GM13976 (cell line): ENCODE measurements around the gene EGFL8.

Source experiments
- DNase-seq: peaks from one replicate; pipeline ENCODE4 v3.0.0; 2012; ENCODE audit warnings: low spot score
- in situ Hi-C: fragments of 300-500 bp; cut with MboI; formaldehyde crosslinking; loops from one replicate; pipeline ENCODE4 v1.12.0; 2022; ENCODE audit warnings: low sequenced_read_pairs, mixed read lengths, inconsistent platforms; ENCODE audit not compliant: unreplicated experiment
- TF ChIP-seq, protein P1 (sequence below): IDR thresholded peaks from 2 replicates; pipeline ENCODE4 v1.5.1; 2012; ENCODE audit warnings: borderline replicate concordance, mild to moderate bottlenecking; ENCODE audit not compliant: insufficient read depth; ENCODE audit errors: extremely low read depth, missing control alignments, control extremely low read depth

EGFL8 gene

DNA sequence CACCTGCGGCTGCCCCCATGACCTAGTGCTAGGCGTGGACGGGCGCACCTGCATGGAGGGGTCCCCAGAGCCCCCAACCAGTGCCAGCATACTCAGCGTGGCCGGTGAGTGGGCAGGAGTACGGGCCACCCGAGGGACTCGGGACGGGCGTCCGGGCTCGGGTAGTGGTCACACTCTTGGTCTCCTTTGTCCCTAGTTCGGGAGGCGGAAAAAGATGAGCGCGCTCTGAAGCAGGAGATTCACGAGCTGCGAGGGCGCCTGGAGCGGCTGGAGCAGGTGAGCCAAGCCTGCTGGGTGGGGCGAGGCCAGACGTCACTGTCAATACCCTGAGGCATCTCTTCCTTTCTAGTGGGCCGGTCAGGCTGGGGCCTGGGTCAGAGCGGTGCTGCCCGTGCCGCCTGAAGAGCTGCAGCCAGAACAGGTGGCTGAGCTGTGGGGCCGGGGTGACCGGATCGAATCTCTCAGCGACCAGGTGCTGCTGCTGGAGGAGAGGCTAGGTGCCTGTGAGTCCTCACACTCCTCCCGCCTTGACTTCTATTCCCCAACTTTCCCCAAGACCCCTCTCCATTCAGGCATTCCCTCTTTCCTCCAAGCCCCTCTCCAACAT, 2.9 kb downstream of the EGFL8 start:
- in situ Hi-C loops, result no loop called here
- DNase-seq, result no peak
- TF ChIP-seq, protein P1, sequence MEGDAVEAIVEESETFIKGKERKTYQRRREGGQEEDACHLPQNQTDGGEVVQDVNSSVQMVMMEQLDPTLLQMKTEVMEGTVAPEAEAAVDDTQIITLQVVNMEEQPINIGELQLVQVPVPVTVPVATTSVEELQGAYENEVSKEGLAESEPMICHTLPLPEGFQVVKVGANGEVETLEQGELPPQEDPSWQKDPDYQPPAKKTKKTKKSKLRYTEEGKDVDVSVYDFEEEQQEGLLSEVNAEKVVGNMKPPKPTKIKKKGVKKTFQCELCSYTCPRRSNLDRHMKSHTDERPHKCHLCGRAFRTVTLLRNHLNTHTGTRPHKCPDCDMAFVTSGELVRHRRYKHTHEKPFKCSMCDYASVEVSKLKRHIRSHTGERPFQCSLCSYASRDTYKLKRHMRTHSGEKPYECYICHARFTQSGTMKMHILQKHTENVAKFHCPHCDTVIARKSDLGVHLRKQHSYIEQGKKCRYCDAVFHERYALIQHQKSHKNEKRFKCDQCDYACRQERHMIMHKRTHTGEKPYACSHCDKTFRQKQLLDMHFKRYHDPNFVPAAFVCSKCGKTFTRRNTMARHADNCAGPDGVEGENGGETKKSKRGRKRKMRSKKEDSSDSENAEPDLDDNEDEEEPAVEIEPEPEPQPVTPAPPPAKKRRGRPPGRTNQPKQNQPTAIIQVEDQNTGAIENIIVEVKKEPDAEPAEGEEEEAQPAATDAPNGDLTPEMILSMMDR, result no peak

DNA sequence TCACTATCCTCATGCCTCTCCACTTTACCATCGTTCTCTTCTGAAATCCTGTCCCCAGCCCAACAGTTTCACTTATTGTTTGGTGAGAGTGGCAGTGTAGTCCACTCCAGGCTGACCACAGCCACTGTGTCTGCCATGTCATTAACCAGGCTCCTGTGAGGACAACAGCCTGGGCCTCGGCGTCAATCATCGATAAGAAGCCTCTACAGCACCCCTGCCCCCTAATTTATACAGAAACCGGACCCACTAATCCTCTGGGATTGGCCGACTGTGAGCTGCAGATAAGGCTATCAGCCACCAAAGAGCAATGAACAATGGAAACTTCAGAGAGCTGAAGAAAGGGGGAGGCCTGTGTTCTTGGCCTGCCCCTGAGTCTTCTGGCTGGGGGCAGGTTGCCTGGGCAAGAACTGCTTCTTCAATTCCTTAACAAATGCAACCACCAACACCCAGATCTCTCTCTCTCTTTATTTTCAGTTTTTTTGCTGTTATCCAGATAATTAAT, 3.4 kb downstream of the EGFL8 start:
- in situ Hi-C loops, result no loop called here
- TF ChIP-seq, protein P1, result no peak
- no peak for DNase-seq

DNA sequence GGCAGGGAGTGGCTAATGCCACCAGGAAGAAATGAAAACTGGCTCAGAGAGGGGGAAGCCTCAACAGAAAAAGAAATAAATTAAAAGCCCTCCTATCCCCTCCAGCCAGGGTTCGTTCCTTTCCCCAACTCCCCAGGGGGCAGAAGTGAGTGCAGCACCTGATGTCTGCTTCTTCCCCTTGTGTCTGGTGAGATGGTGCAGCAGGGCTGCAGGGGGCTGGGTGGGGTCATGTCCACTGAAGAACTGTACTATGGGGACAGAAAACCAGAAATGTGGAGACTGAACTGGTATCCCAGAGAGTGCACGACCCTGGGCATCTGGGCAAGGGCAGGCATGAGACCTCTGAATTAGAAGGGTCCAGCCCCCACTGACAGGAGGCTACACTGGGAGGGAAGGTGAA, 4.0 kb downstream of the EGFL8 start:
- TF ChIP-seq, protein P1, result no peak
- no peak for DNase-seq
- in situ Hi-C loops, result no loop called here

DNA sequence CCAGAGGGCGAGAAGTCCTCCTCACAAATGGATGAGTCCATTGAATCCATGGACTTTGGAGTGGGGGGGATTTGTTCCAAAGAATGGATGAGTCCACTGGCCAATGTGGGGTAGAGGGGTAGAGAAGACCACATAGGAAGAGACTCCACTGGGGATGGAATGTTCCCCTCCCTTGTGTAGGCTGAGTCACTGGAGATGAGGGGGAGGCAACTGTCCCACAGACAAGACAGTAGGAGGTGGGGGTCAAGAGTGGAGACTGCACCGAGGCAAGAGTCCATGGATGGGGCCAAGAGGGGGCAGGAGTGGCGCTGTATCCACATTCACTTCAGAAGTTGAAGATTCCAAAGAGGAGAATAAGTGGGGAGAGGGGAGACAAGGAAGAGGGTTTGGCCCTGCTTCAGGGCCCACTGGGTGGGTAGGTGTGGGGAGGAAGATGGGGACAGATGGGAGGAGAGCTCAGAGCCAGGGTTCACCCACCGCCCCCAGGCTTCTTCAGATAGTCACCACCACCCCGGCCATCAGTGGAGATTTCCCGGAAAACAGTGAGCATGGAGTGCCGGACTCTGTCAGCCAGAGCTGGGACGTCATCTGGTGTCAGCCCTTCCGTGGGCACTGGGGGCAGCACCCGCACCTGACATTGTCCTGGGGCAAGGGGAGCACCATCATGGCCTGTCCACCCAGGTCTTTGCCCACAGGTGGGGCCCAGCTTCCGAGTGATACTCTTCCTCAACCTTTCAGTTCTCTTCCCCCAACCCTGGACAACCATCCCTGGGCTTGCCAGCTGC, 4.6 kb downstream of the EGFL8 start:
- in situ Hi-C loops, result no loop called here
- no peak for DNase-seq
- TF ChIP-seq, protein P1, result no peak

DNA sequence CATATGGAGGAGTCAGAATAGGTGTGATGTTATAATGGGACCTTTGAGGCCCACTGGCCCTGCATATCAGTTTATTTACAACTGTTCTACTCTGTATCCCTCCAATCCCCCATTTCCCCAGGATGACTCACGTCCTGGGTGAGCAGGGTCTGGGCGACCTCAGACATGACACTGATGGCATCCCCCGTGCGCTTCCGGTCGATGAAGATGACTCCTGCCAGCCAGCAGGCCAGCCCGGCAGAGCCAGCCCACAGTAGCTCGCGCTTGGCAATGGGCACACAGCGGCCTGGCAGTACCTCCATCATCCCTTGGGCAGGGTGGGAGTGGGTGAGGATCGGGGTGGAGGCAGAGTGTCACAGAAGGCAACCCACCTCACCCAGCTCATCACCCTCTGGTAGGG, 5.9 kb downstream of the EGFL8 start:
- in situ Hi-C loops, result no loop called here
- DNase-seq, result no peak
- TF ChIP-seq, protein P1, result no peak

DNA sequence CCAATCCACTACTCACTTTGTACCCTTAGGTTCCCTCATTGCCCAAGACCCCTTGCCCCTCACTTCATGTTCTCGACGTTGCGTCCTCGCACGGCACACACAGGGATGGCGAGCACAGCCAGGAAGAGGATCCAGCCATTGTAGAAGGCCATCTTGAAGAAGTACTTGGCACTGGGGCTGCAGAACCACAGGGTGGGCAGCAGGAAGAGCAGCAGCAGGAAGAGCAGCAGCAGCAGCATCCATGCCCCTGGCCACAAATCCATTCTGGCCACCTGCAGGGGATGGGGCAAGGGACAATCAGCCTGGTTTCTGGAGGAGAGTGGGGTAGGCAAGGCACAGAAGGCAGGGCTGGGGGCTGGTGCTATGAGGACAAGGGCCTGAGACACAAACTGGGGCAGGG, 6.8 kb downstream of the EGFL8 start:
- in situ Hi-C loops, result no loop called here
- no peak for DNase-seq
- TF ChIP-seq, protein P1, result no peak
